Astrocyte (in vitro differentiated cells and primary cell): Measurements from ENCODE around the gene TULP4.

Source experiments
- EZH2 ChIP-seq: IDR thresholded peaks from 2 replicates; pipeline ENCODE4 v1.6.1; 2012; ENCODE audit warnings: mild to moderate bottlenecking, low read length, inconsistent platforms; ENCODE audit not compliant: insufficient read depth
- TF ChIP-seq, protein P1 (sequence below): IDR thresholded peaks from 2 replicates; pipeline ENCODE4 v1.5.1; 2011; ENCODE audit warnings: low read depth, mild to moderate bottlenecking, inconsistent platforms, low read length, moderate library complexity; ENCODE audit not compliant: insufficient read depth

DNA sequence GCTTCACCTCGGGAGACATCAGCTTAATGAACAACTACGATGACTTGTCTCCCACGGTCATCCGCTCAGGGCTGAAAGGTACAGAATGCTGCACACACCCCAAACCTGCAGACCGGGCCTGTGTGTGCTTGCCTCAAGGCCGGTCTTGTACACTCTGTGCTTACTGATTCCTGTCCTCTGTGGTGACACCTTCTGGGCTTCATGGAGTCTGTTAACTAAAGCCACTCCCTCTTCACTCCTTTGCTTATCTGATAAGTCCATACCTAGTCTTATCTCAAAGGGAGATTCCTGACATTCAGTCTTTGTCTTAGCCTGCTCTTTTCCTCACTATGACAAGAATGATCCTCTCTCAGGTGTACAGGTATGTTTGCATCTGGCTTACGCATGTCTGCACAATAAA, 139.9 kb downstream of the TULP4 start:
- TF ChIP-seq, protein P1, sequence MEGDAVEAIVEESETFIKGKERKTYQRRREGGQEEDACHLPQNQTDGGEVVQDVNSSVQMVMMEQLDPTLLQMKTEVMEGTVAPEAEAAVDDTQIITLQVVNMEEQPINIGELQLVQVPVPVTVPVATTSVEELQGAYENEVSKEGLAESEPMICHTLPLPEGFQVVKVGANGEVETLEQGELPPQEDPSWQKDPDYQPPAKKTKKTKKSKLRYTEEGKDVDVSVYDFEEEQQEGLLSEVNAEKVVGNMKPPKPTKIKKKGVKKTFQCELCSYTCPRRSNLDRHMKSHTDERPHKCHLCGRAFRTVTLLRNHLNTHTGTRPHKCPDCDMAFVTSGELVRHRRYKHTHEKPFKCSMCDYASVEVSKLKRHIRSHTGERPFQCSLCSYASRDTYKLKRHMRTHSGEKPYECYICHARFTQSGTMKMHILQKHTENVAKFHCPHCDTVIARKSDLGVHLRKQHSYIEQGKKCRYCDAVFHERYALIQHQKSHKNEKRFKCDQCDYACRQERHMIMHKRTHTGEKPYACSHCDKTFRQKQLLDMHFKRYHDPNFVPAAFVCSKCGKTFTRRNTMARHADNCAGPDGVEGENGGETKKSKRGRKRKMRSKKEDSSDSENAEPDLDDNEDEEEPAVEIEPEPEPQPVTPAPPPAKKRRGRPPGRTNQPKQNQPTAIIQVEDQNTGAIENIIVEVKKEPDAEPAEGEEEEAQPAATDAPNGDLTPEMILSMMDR: no peak
- no peak for TF ChIP-seq EZH2
